SH-SY5Y (cell line): Measurements from ENCODE around the gene BACE2.

ENCODE experiments used
- GATA2 ChIP-seq: IDR thresholded peaks from 2 replicates; pipeline ENCODE4 v1.6.1; 2011; ENCODE audit warnings: mild to moderate bottlenecking, low read depth, low read length
- GATA3 ChIP-seq: IDR thresholded peaks from 2 replicates; pipeline ENCODE4 v1.6.1; 2011; ENCODE audit warnings: low read depth, mild to moderate bottlenecking, low read length, moderate library complexity

GRCh38 chr21:41226853-41227252 lies 58.9 kb downstream of the BACE2 start:
- no peak for TF ChIP-seq GATA3
- no peak for TF ChIP-seq GATA2
